Measurements from ENCODE around the gene ANKRD22. TPM values are rescaled to one million over a fixed set of nuclear protein-coding genes. Genes with fewer than 3 reads are reported as not detected.

ANKRD22 gene
- total and polyA plus RNA-seq, 7 donors: 0.01 to 0.05 TPM; not detected in 5

GRCh38 chr10:88832376-88832775 is 19.3 kb downstream of the ANKRD22 start:
- no peaks in the 10 kb centered on the region for H3K36me3 ChIP-seq (ENCODE audit: insufficient read depth in 1 of 2, low read depth in 1 of 2)
- intact Hi-C loops (cut with DNase I): no loop called here
- no peak overlapping the region for H3K4me3 ChIP-seq
- no peaks in the 10 kb centered on the region for H3K4me1 ChIP-seq
- DNase-seq: no peak
- no peak for ATAC-seq
- TF ChIP-seq CTCF (IDR thresholded peaks at IDR 0.05): no peak
- no peak overlapping the region for H3K27ac ChIP-seq
- no peaks in the 10 kb centered on the region for H3K27me3 ChIP-seq (ENCODE audit: insufficient read depth in 3 of 3, low read length in 2 of 3)
- no peaks in the 10 kb centered on the region for H3K9me3 ChIP-seq

GRCh38 chr10:88831709-88832108 is 19.9 kb downstream of the ANKRD22 start:
- no peaks in the 10 kb centered on the region for H3K36me3 ChIP-seq (ENCODE audit: insufficient read depth in 1 of 2, low read depth in 1 of 2)
- intact Hi-C loops (cut with DNase I): no loop called here
- DNase-seq: no peak
- no peaks in the 10 kb centered on the region for H3K4me1 ChIP-seq
- 70 to 77% (median 73%) methylated on average over 8 of the region's 8 CpGs for WGBS, 3 donors
- no peak for TF ChIP-seq CTCF (IDR thresholded peaks at IDR 0.05)
- no peaks in the 10 kb centered on the region for H3K9me3 ChIP-seq
- H3K27ac ChIP-seq: no peak overlapping the region
- no peaks in the 10 kb centered on the region for H3K27me3 ChIP-seq (ENCODE audit: insufficient read depth in 3 of 3, low read length in 2 of 3)
- ATAC-seq: no peak
- H3K4me3 ChIP-seq: no peak overlapping the region

GRCh38 chr10:88830643-88831268 is 20.9 kb downstream of the ANKRD22 start:
- WGBS, 3 donors: 71 to 80% (median 78%) methylated on average over 9 of the region's 9 CpGs
- intact Hi-C loops (cut with DNase I): no loop called here

GRCh38 chr10:88828310-88828709 is 23.3 kb downstream of the ANKRD22 start:
- no peaks in the 10 kb centered on the region for H3K36me3 ChIP-seq (ENCODE audit: insufficient read depth in 1 of 2, low read depth in 1 of 2)
- no peak for ATAC-seq
- H3K4me3 ChIP-seq: no peak overlapping the region
- H3K4me1 ChIP-seq: no peaks in the 10 kb centered on the region
- no peak overlapping the region for H3K27ac ChIP-seq
- WGBS, 3 donors: 50 to 68% (median 62%) methylated on average over 1 of the region's 1 CpG
- DNase-seq: no peak
- no peaks in the 10 kb centered on the region for H3K27me3 ChIP-seq (ENCODE audit: insufficient read depth in 3 of 3, low read length in 2 of 3)
- no peak for TF ChIP-seq CTCF (IDR thresholded peaks at IDR 0.05)
- intact Hi-C loops (cut with DNase I): no loop called here
- H3K9me3 ChIP-seq: no peaks in the 10 kb centered on the region

More at GRCh38 chr10:88830643-88831268, 20.9 kb downstream of the ANKRD22 start:
- Histone ChIP-seq H3K36me3 (ENCODE audit: insufficient read depth in 1 of 2, low read depth in 1 of 2) (no peaks in the 10 kb centered on the region), H3K27me3 (ENCODE audit: insufficient read depth in 3 of 3, low read length in 2 of 3) (no peaks in the 10 kb centered on the region), H3K4me3 (no peak overlapping the region), H3K9me3 (no peaks in the 10 kb centered on the region), H3K4me1 (no peaks in the 10 kb centered on the region), H3K27ac (no peak overlapping the region)
- TF ChIP-seq CTCF (IDR thresholded peaks at IDR 0.05): no peak
- ATAC-seq (no peak), DNase-seq (no peak)

GRCh38 chr10:88827671-88828070 is 24.0 kb downstream of the ANKRD22 start:
- no peaks in the 10 kb centered on the region for H3K4me1 ChIP-seq
- H3K36me3 ChIP-seq (ENCODE audit: insufficient read depth in 1 of 2, low read depth in 1 of 2): no peaks in the 10 kb centered on the region
- H3K4me3 ChIP-seq: no peak overlapping the region
- TF ChIP-seq CTCF (IDR thresholded peaks at IDR 0.05): no peak
- DNase-seq (no peak), ATAC-seq (no peak)
- intact Hi-C loops (cut with DNase I): no loop called here
- H3K27me3 ChIP-seq (ENCODE audit: insufficient read depth in 3 of 3, low read length in 2 of 3): no peaks in the 10 kb centered on the region
- no peaks in the 10 kb centered on the region for H3K9me3 ChIP-seq
- WGBS, 3 donors: 87 to 93% (median 90%) methylated on average over 2 of the region's 2 CpGs
- H3K27ac ChIP-seq: no peak overlapping the region
